NCI-H2196 treated with DMSO at 0.1 percent for 48 hours (cell line): ENCODE measurements around the gene PREP.
"Not testable (repeated sequence)": the region's sequence is repeated elsewhere in the genome, so short reads cannot be mapped to it uniquely, and the experiment has no call there.

ENCODE experiments used
- DNase-seq: peaks from one replicate; lab custom pipeline; 2025; ENCODE audit not compliant: unreplicated experiment; lab: John Stamatoyannopoulos, UW

Gene PREP

DNA sequence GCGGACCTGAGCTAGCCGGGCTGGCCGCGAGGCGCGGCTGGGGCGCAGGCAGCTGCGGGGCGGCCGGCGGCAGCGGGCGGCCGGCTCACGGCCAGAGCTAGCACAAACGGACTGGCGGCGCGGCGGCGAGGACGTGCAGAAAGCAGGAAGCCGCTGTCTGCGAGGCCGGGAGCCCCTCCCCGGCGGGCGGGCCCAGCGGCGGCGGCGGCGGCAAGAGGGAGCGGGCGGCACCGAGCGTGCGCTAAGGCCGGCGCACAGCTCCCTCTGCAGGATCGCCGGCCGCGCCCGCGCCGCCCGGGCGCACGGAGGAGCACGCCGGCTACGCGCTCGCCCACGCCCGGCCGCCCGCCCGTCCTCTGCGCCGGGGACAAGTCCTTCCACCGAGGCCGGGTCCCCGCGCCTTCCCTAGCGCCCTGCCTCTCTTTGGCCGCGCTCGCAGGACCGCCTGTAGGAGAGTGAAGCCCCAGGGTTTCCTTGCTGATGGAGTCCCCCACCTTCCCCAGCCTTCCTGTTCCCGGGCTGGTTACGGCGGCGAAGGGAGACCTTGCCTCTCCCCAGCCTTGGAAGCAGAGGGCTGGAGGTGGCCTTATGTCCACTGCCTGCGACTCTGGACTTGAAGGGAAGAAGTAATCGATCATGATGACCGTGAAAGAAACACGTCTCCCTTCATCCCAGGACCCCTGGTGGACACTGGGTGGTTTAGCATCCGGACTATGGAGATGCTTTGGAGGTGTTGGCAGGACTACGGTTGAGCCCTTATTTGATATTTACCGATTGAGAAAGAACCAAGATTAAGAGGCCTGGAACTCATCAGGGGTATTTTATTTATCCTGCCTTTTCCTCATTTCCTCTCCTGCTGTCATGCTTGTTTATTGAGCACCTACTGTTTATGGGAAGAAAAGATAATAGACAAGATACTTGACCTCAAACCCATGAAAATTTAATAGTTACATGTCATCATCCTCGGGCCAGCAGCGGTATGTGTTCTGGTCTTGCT lies at the start of gene PREP:
PREP (minus strand) TSS at position 144 of the 997 bp plus-strand sequence. CDS start 191 bp downstream, outside the sequence.
- peak; percentile 56 for DNase-seq

DNA sequence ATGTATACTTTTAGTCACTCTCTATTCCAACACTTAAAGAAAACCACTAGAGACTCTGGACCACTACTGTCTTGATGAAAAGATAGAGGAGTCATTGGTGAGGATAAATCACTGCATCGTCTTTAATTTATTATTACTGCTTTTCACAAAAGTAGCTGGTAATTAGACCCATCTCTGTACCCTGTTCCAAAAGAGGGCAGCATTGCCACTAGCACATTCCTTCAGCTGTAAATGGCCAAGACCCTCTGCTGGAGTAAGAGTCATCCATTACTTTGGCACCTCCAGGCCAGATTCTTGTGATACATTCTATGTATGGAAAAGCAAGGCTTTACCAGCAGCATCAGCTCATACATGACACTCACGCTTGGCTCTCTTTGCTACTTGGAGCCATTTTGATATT lies 49.5 kb upstream of the PREP start:
- DNase-seq = no peak

DNA sequence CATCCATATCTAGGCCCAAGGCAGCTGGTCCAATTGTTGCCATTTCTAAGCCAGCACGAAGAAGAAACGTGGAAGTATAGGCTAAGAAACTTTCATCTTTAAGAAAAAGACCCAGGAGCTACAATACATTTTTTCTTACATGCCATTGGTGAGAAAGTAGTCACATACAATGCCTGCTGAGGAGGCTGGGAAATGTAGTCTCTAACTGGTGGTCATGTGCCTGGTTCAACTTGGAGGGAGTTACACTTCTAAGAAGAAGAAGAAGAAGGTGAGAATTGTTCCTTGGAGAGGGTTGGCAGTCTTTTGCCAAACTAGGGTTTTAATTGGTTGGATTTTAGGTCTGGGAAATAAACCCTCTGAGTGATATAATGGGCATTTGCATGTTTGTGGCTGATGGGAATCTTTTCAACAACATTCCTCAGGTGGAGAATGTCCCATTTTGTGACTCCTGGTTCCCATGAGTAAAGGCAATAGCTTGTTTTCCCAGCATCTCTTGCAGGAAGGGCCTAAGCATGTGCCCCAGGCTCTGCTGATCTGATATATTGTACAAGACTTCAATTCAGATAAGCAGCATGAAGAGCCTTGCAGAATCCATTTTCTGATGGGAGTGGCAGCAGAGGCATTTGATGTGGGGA lies 47.0 kb upstream of the PREP start:
- no peak for DNase-seq

DNA sequence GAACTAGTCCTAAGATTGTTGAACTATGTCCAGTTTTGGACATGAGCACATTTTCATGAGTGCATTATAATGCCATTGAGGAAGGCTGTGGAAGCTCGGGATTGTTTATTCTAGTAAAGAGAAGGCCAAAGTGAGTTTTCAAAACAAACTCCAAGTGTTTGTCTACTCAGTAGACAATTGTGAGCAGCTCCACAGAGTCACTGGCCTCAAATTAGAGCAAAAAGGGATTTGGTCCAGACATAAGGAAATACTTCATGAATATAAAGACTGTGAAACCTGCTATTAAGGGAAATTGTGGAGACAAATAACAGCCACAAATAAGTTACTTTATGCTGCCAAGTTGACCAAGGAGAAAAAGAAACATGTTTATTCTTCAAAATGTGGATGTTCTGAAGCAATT lies 42.6 kb upstream of the PREP start:
- DNase-seq = no peak

DNA sequence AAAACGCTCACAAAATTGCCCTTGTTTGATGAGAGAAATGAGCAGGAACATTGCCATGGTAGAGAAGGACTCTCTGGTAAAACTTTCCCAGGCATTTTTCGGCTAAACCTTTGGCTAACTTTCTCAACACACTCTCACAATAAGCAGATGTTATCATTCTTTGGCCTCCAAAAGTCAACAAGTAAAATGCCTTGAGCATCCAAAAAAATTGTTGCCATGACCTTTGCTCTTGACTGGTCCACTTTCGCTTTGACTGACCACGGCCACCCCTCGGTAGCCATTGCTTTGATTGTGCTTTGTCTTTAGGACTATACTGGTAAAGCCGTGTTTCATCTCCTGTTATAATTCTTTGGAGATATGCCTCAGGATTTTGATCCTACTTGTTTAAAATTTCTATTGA lies 41.1 kb upstream of the PREP start:
- no peak for DNase-seq

DNA sequence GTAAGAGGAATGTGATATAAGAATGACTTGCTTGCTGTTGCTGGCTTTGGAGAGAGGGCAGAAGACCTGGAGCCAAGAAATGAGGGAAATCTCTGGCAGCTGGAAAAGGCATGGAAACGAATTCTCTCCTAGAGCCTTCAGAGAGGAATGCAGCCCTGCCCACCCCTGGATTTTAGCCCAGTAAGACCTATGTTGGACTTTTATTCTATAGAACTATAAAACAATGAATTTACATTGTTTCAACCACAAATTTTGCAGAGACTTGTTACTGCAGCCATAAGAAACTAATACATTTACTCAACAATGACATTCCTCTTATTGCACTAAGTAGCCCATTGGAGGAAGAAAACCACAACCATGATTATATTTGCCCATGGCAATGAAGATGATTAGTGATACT lies 39.5 kb upstream of the PREP start:
- DNase-seq = no peak

DNA sequence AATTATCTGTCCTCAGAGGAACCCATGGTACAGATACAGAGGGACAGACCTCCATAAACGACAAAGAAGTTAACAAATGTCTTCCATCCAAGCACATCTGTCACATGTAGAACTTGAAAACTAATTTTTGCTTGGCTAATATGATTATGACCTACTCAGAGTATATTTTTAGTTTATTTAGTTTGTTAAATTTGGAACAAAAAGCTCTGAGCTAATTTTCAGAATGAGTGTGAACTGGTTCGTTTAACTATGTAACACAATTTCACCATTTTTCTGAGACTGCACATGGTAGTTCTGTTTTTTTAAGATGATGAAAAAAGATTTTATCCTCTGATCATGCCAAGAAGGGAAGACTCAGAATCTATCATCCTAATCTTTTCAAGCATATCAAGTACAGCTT lies 34.4 kb upstream of the PREP start:
- DNase-seq = no peak

DNA sequence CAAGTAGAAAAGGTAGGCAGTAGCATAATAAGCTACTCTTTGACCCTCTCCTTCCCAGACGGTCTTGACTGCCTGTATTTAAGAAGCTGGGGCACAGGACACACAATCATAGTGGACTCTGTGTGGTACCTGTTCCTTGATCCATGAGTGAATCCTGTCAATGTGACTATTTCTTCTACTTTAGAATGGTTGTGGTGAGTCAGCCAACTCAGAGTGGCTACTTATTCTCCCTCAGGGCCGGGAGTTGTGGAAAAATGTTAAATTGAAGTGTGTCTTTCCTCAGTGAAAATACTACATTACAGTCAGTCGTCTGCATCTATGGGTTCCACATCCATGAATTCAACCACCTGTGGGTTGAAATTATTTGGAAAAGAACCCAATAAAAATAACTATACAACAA lies 30.8 kb upstream of the PREP start:
- no peak for DNase-seq

DNA sequence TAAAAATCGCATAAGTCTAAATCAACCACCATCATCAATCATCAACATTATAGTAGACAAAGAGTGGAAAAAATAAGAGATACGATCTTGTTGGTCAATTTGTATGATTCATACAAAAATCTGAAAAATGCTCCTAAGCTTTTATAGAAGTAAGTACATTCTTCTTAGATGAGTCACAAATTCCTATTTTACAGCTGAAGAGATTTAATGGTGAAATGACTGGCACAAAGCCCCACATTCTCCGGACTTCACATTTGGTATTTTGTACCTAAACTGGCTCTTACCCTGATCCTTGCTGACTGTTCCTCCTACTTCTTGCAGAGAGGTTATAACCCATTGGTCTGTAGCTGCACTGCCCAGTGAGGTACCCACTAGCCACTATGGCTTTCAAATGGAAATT lies 29.9 kb upstream of the PREP start:
- DNase-seq = no peak

DNA sequence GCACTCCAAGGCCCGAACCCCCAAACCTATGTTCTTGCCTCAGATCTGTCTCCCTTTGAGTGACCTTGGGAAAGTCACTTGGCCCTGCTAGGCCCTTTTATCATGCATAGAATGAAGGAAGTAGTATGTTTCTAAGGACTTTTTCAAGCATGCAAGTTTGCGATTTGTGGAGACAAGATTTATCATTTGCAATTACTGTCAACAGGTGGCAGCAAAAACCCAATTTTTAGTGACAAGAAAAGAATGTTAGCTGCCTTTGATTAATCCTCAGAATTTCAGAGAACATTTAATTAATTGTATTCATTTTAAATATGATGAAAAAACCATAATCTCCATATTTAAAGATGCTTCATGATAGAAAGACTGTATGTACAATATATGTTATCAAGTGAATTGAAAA lies 28.3 kb upstream of the PREP start:
- DNase-seq = peak; percentile 1

DNA sequence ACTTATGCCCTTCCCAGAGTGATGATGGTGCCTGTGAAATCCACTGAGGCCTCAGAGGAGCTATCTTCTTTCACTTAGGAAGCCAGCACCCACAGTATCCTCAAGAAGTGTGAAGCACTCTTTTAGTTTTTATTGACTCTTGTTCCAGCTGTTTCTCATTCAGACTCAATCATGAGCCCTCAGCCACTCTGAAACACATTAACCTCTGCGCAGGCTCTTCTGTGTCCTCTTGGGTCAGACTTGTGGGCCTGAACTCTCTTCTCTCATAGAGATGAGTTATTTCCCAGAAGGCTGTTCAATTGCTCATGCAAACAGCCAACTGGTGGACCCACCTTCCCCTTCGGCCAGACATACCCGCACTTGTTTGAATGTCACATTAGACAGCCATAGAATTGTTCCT lies 27.8 kb upstream of the PREP start:
- no peak for DNase-seq

DNA sequence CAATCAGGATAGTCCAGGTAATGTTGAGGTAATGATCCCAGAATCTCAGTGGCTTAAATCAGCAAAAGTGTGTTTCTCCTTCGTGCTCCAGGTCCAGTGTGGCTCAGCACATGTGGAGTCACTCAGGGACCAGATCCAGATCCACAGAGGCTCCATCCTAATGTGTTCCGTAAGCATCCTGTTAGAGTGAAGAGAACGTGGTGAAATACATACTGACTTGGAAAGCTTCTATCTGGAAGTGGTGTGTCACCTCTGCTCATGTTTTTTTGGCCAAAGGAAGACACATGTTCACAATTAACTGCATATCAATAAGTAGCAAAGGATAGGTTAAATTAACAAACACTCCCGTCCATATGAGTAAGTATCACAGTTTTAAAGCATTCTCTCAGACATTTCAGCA lies 26.8 kb upstream of the PREP start:
- no peak for DNase-seq

DNA sequence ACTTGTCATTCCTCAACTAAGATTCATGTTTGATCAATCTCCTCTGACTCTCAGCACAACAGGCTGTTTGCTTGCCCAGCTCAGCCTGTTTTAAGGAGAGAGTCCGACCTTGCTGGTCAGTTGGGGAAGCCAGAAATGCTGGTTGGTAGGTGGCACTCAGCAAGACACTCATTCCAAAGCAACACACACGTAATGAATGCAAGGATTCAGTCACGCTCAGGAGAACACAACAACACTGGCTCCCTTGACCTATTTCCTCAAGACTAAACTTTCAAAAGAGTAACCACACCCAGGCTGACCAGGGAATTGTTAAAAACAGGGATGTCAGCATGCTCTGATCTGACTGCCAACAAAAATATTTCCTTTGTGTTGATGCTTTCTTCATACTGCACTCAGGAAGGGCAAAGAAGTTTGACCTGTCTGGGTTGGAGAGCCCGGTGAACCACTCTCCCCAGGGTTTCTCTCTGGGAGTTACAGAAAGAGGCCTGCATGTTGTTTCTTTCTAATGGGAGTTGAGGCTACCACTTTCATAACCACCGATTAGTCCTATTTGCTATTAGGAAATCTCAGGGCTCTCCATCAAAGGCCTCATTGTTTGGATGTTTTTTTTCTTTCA lies 25.6 kb upstream of the PREP start:
- no peak for DNase-seq

DNA sequence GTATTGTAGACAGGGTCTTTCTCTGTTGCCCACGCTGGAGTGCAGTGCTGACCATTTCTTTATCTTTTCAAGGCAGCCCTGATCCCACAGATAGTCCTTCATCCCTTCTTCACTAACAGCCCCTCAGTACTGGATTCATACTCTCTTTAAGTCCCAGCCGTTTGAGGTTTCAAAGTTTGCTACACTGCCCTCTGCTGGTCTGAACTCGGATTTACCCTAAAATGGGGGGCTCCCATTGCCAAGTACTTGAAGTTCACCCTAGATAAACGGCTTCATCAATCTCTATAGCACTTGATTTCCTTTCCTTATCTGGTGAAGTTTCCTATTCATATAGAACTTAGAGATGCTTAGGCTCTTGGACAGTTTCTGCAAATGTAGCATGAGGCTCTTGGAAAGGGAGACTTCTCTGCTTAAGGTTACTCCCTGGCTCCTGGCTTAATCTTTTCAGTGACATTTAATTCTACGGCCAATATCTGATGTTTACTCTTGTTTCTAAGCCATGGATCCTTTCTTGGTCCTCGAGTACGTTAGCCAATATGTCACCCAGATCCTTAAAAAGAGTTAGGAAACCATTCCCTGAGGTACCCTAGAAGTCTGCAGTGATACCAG lies 21.4 kb upstream of the PREP start:
- DNase-seq = peak; percentile 8

DNA sequence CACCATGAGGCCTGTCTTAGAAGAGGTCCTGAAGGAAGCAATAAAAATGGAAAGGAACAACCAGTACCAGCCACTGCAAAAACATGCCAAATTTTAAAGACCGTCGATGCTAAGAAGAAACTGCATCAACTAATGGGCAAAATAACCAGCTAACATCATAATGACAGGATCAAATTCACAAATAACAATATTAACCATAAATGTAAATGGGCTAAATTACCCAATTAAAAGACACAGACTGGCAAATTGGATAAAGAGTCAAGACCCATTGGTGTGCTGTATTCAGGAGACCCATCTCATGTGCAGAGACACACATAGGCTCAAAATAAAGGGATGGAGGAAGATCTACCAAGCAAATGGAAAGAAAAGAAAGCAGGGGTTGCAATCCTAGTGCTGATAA lies 14.1 kb upstream of the PREP start:
- not testable (repeated sequence) for DNase-seq

DNA sequence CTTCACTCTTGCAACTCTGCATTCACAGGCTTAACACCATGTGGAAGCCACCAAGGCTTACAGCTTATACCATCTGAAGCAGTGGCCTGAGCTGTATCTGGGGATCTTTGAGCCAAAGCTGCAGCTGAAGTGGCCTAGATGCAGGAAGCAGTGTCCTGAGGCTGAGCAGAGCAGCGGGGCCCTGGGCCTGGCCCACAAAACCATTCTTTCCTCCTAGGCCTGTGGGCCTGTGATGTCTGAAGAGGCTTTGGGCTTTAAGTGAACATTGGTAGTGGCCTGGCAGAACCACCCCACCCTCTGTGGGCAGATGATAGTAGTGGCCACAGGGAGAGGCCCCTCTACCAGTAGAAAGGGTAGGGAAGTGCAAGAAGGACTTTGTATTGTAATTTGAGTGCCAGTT lies 6.9 kb upstream of the PREP start:
- no peak for DNase-seq

DNA sequence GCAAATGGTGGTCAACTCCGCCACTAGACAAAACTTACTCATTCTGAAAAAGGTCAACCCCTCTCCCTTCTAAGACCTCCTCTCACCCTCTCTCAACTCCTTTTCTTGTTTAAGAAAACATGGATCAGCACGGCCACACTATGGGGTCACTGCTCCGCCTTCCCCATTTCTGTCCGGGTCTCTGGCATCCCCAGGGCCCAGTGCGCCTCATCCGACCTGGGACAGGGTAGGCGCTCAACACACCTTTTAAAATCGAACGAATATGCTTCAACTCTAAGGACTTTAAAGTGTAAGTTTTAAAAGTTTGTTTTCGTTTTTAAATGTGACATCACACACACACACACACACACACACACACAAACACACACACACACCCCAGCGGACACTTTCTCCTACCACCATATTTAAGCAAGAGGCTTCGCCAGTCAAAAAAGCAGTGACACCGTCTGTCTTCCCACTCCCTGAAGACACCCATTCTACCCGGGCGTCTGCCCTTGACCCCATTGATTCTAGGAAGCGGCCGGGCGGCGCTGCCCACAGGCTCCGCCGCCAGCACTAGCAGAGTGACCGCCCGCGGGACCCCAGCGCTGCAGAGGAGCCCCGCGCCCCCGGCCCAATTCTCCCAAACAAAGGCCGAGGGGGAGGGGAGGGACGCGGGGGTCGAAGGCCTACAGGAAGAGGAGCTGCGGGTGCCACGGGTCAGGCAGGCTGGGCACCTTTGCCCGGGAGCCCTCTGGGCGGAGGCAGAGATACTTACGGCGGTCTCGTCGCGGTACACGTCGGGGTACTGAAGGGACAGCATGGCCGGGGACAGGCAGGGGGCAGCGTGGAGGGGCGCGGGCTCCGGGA lies 568 bp downstream of the PREP start:
- DNase-seq = peak; percentile 11

DNA sequence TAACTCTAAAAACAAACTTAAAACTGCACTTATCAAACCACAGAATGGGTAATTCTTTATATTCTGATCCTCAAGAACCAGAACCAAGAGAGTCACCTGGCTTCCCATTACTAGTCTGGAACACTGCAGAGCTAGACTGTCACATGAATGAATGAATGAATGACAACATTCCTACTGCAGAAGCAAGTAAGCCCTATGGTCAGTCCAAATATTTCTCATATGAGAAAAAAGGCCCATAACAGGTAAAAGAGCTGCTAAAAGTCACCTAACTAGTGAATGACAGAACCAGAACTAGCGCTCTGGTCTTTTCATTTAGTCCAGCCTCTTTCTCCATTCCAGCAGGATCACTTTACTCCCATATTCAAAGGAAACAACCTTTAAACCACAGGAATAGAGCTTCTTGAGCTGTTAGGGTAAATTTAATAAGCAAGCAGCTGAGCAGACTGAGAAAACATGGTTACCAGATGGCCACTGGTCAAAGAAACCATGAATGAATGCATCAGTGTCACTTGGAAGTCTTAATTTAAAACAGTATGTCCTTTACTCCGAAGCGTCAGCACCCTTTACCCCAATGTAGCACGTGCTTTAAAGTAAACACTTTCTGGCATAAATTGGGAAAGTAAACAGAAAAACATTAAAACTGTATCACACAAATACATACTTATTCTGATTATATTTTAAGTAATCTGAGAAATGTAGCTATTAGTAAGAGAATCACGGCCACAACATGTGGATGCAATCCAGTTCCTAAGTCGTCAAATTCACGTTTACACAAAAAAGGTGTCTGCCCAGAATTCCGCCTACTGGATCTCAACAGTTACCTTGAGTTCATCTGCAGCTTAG lies 1.4 kb downstream of the PREP start:
- no peak for DNase-seq

DNA sequence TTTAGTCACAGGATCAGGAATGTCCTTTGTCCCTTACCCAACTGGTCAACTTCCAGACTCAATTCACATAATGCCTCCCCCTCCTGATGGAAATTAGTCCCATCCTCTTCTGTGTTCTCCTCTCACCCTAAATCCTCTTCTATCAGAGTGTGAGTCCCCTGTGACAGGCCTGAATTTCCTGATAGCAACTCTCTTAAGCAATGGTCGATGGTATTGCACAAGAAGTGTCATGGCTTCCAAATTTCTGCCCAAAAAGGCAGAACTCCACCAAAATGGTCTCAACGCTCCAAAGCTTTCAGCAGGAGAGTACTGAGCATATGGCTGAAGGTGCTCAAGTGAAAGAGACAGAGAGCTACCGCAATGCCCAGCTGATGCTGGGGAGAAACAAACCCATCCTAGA lies 2.4 kb downstream of the PREP start:
- DNase-seq = no peak

DNA sequence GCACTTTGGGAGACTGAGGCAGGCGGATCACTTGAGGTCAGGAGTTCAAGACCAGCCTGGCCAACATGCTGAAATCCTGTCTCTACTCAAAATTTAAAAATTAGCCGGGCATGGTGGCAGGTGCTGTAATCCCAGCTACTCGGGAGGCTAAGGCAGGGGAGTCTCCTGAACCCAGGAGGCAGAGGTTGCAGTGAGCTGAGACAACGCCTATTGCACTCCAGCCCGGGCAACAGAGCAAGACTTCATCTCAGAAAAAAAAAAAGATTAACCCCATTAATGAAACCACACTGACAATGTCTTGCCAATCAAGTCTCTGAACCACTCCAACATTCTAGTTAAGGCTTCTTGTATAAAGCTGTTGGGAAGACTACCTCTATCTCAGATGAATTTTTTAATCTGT lies 4.0 kb downstream of the PREP start:
- DNase-seq = no peak
